Measurements from ENCODE around the gene AMIGO3.

AMIGO3 gene

GRCh38 chr3:49725906-49726681, 6.6 kb upstream of the AMIGO3 start:
- H3K36me3 ChIP-seq (ENCODE audit: low read length), result no peaks in the 10 kb centered on the region
- 0 out of 2 replicates have a peak, but pooled peaks cover 3% of the 10 kb centered on the region for H3K79me2 ChIP-seq (ENCODE audit: insufficient read depth, low read length)
- TF ChIP-seq EZH2phosphoT487 (conservative IDR thresholded peaks at IDR 0.05; ENCODE audit: low read length), result no peak
- TF ChIP-seq, protein P1, sequence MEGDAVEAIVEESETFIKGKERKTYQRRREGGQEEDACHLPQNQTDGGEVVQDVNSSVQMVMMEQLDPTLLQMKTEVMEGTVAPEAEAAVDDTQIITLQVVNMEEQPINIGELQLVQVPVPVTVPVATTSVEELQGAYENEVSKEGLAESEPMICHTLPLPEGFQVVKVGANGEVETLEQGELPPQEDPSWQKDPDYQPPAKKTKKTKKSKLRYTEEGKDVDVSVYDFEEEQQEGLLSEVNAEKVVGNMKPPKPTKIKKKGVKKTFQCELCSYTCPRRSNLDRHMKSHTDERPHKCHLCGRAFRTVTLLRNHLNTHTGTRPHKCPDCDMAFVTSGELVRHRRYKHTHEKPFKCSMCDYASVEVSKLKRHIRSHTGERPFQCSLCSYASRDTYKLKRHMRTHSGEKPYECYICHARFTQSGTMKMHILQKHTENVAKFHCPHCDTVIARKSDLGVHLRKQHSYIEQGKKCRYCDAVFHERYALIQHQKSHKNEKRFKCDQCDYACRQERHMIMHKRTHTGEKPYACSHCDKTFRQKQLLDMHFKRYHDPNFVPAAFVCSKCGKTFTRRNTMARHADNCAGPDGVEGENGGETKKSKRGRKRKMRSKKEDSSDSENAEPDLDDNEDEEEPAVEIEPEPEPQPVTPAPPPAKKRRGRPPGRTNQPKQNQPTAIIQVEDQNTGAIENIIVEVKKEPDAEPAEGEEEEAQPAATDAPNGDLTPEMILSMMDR (IDR thresholded peaks at IDR 0.05; ENCODE audit: insufficient read depth, low read length, poor library complexity, severe bottlenecking), result no peak
- H3K9me3 ChIP-seq (ENCODE audit: insufficient read depth, low read length), result no peaks in the 10 kb centered on the region
- H3K9me2 ChIP-seq (replicated peaks; ENCODE audit: insufficient read depth, low read length), result no peaks in the 10 kb centered on the region
- peaks cover 13% of the 10 kb centered on the region for H3F3A ChIP-seq (ENCODE audit: insufficient read depth)
- no peaks in the 10 kb centered on the region for H3K27me3 ChIP-seq (ENCODE audit: low read length)
- H3K9ac ChIP-seq (ENCODE audit: low read length), result no peak overlapping the region
- no peak overlapping the region for H3K27ac ChIP-seq (ENCODE audit: low read depth, low read length)
- H3K4me2 ChIP-seq (ENCODE audit: low read depth, low read length, poor library complexity, severe bottlenecking), result no peak overlapping the region
- H3K4me3 ChIP-seq (ENCODE audit: insufficient read depth, low read length, poor library complexity, severe bottlenecking), result no peak overlapping the region
- H2AFZ ChIP-seq (ENCODE audit: low read depth, low read length, severe bottlenecking), result no peak overlapping the region
- H4K20me1 ChIP-seq (ENCODE audit: low read depth, low read length), result no peaks in the 10 kb centered on the region

DNA sequence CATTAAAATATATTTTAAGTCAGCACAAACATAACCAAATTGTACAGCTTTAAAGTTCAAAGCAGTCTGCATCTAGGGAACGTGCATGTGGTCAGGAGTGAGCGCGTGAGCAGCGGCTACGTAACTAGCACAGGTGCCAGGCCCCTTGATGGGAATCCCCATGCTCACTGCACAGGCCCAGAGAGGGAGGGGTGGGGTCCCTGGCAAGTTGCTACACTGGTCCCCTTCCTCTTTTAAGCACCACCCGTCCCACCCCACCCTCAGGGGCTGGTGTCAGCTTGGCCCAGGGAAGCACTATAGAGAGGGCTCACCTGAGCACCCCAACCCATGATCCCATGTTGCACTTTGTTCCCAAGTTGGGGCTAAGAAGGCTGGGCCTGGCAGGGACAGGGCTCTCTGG, 5.1 kb upstream of the AMIGO3 start:
- Histone ChIP-seq H3K27me3 (ENCODE audit: low read length) (no peaks in the 10 kb centered on the region), H3K9me3 (ENCODE audit: insufficient read depth, low read length) (no peaks in the 10 kb centered on the region), H4K20me1 (ENCODE audit: low read depth, low read length) (no peaks in the 10 kb centered on the region), H3K27ac (ENCODE audit: low read depth, low read length) (peak overlapping the region; percentile 79), H2AFZ (ENCODE audit: low read depth, low read length, severe bottlenecking) (peak overlapping the region; percentile 89), H3K9me2 (replicated peaks; ENCODE audit: insufficient read depth, low read length) (no peaks in the 10 kb centered on the region), H3K79me2 (ENCODE audit: insufficient read depth, low read length) (0 out of 2 replicates have a peak, but pooled peaks cover 3% of the 10 kb centered on the region), H3K36me3 (ENCODE audit: low read length) (no peaks in the 10 kb centered on the region), H3K4me2 (ENCODE audit: low read depth, low read length, poor library complexity, severe bottlenecking) (peak overlapping the region; percentile 99), H3F3A (ENCODE audit: insufficient read depth) (peaks cover 18% of the 10 kb centered on the region), H3K9ac (ENCODE audit: low read length) (peak overlapping the region; percentile 100), H3K4me3 (ENCODE audit: insufficient read depth, low read length, poor library complexity, severe bottlenecking) (peak overlapping the region; percentile 74)
- TF ChIP-seq, protein P1 (IDR thresholded peaks at IDR 0.05; ENCODE audit: insufficient read depth, low read length, poor library complexity, severe bottlenecking), result no peak
- no peak for TF ChIP-seq EZH2phosphoT487 (conservative IDR thresholded peaks at IDR 0.05; ENCODE audit: low read length)

- Histone ChIP-seq H3K79me2 (ENCODE audit: insufficient read depth, low read length) (0 out of 2 replicates have a peak, but pooled peaks cover 3% of the 10 kb centered on the region), H3K9me2 (replicated peaks; ENCODE audit: insufficient read depth, low read length) (no peaks in the 10 kb centered on the region), H4K20me1 (ENCODE audit: low read depth, low read length) (no peaks in the 10 kb centered on the region), H3F3A (ENCODE audit: insufficient read depth) (peaks cover 18% of the 10 kb centered on the region), H3K4me3 (ENCODE audit: insufficient read depth, low read length, poor library complexity, severe bottlenecking) (peak within 1 kb of the TSS; percentile 96), H3K9me3 (ENCODE audit: insufficient read depth, low read length) (no peaks in the 10 kb centered on the region), H3K27me3 (ENCODE audit: low read length) (no peaks in the 10 kb centered on the region), H3K27ac (ENCODE audit: low read depth, low read length) (peak within 1 kb of the TSS; percentile 79), H3K4me2 (ENCODE audit: low read depth, low read length, poor library complexity, severe bottlenecking) (peak within 1 kb of the TSS; percentile 99), H3K36me3 (ENCODE audit: low read length) (no peaks in the 10 kb centered on the region), H2AFZ (ENCODE audit: low read depth, low read length, severe bottlenecking) (peak within 1 kb of the TSS; percentile 89), H3K9ac (ENCODE audit: low read length) (peak within 1 kb of the TSS; percentile 100)
- TF ChIP-seq, protein P1 (IDR thresholded peaks at IDR 0.05; ENCODE audit: insufficient read depth, low read length, poor library complexity, severe bottlenecking), result no peak
- no peak for TF ChIP-seq EZH2phosphoT487 (conservative IDR thresholded peaks at IDR 0.05; ENCODE audit: low read length)
Measured at GRCh38 chr3:49723628-49724551, 4.4 kb upstream of the AMIGO3 start, which contains the start of gene GMPPB. TSS of gene GMPPB (minus strand) at chr3:49723951. CDS start at chr3:49723726, 225 bp downstream.

All from SU-DHL-6 (cell line).